Subcutaneous abdominal adipose tissue (tissue), 5 donors: ENCODE measurements around the gene GLS2.
"Not testable (repeated sequence)": the region's sequence is repeated elsewhere in the genome, so short reads cannot be mapped to it uniquely, and the experiment has no call there.

Source experiments
- H3K27ac ChIP-seq: one replicate; pipeline ENCODE4 v1.7.0; 2013; ENCODE audit warnings: low read depth, mild to moderate bottlenecking, inconsistent platforms, low read length, moderate library complexity
- H3K27me3 ChIP-seq, 5 donors: one replicate each; pipeline ENCODE4 v1.7.0; 2013; ENCODE audit warnings: low read length in 5 of 5, inconsistent platforms in 1 of 5; ENCODE audit not compliant: control insufficient read depth in 5 of 5, insufficient read depth in 4 of 5
- H3K36me3 ChIP-seq, 5 donors: one replicate each; pipeline ENCODE4 v1.7.0; 2013; ENCODE audit warnings: low read length in 5 of 5; ENCODE audit not compliant: control insufficient read depth in 5 of 5, insufficient read depth in 5 of 5
- H3K4me1 ChIP-seq, 5 donors: one replicate each; pipeline ENCODE4 v1.7.0; 2013; ENCODE audit warnings: low read length in 5 of 5, mild to moderate bottlenecking in 3 of 5, moderate library complexity in 1 of 5; ENCODE audit not compliant: control insufficient read depth in 5 of 5, insufficient read depth in 5 of 5
- H3K4me3 ChIP-seq, 5 donors: one replicate each; pipeline ENCODE4 v1.7.0; 2013; ENCODE audit warnings: low read length in 5 of 5, low read depth in 1 of 5
- H3K9ac ChIP-seq, 5 donors: one replicate each; pipeline ENCODE4 v1.7.0; 2013; ENCODE audit warnings: low read length in 5 of 5, mild to moderate bottlenecking in 4 of 5, moderate library complexity in 3 of 5
- H3K9me3 ChIP-seq, 5 donors: one replicate each; pipeline ENCODE4 v1.7.0; 2013; ENCODE audit warnings: low read length in 5 of 5; ENCODE audit not compliant: control insufficient read depth in 5 of 5
- donor health status: healthy.
- donor health status: healthy.
- donor health status: healthy.
- donor health status: healthy.
- donor health status: healthy.

The GLS2 gene

GRCh38 chr12:56448860-56449621, 38.9 kb downstream of the GLS2 start, which contains the start of gene TIMELESS:
TIMELESS (minus strand) TSS chr12:56449426; CDS start chr12:56434170, 15,256 bp downstream.
- H3K9ac ChIP-seq: peak within 1 kb of the TSS; percentile 75 to 93 (median 89)
- no peaks in the 10 kb centered on the region for H3K36me3 ChIP-seq
- H3K27ac ChIP-seq: peak within 1 kb of the TSS; percentile 84
- H3K9me3 ChIP-seq: no peaks in the 10 kb centered on the region
- no peaks in the 10 kb centered on the region for H3K27me3 ChIP-seq
- H3K4me1 ChIP-seq: peaks cover 0 to 10% (median 8%) of the 10 kb centered on the region in 5 donors
- H3K4me3 ChIP-seq: peak within 1 kb of the TSS; percentile 79 to 93 (median 85)

- not testable (repeated sequence) for H3K4me1 ChIP-seq, H3K27me3 ChIP-seq, H3K9me3 ChIP-seq
Measured at GRCh38 chr12:56443208-56443607, 44.8 kb downstream of the GLS2 start.

DNA sequence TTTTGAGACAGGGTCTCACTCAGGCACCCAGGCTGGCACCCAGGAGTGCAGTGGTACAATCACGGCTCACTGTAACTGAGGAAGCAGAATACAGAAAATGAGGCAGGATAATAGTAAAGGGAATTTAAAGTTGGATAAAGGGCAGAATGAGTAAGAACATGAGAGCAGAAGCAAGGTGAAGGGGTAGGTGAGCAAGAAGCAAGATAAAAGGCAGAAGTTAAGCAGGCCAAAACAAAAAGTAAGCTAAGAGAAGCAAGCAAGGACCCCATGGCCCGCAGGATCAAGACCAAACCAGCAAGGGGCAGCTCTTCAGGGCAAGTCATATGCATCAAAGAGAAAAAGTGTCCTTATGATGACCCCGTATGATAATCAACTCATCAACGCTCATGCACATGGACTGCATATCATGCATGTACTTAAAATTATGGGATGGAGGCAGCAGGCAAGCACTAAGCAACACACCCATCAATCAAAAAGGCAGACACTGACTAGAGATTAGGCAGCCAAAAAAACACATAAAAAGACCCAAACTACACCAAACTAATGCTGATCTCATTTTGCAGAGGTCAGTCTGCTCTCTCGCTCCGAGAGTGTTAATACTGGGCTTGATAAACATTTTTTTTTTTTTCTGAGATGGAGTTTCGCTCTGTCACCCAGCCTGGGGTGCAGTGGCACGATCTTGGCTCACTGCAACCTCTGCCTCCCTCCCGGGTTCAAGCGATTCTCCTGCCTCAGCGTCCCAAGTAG, 50.4 kb downstream of the GLS2 start:
- H3K9me3 ChIP-seq: no peaks in the 10 kb centered on the region
- no peaks in the 10 kb centered on the region for H3K27me3 ChIP-seq
- H3K4me3 ChIP-seq: no peak overlapping the region

More at GRCh38 chr12:56443208-56443607, 44.8 kb downstream of the GLS2 start:
- not testable (repeated sequence) for H3K9ac ChIP-seq, H3K27ac ChIP-seq, H3K36me3 ChIP-seq, H3K4me3 ChIP-seq

GRCh38 chr12:56434828-56435227, 53.1 kb downstream of the GLS2 start:
- H3K9me3 ChIP-seq: no peaks in the 10 kb centered on the region
- peaks cover 0 to 25% (median 9%) of the 10 kb centered on the region in 5 donors for H3K36me3 ChIP-seq
- H3K27ac ChIP-seq: no peak overlapping the region
- no peak overlapping the region for H3K9ac ChIP-seq
- no peaks in the 10 kb centered on the region for H3K27me3 ChIP-seq
- H3K4me1 ChIP-seq: no peaks in the 10 kb centered on the region
- H3K4me3 ChIP-seq: no peak overlapping the region

More for the DNA sequence above, 50.4 kb downstream of the GLS2 start:
- Histone ChIP-seq H3K9ac (no peak overlapping the region), H3K27ac (no peak overlapping the region), H3K36me3 (peaks cover 0 to 8% (median 4%) of the 10 kb centered on the region in 5 donors), H3K4me1 (no peaks in the 10 kb centered on the region)

DNA sequence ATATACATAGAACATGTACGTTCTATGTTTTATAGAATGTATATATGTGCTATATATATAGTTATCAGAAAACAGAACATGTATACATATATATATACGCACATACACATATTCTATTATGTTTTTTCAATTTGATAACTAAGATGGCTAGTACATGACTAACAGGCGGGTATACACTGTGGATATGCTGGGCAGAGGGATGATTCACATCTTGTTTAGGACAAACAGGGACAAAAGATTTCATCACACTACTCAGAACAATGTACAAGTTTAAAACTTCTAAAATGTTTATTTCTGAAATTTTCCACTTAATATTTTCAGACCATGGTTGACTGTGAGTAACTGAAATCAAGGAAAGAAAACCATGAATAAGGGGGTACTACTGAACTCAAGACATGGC, 56.1 kb downstream of the GLS2 start:
- Histone ChIP-seq H3K27ac (no peak overlapping the region), H3K9ac (no peak overlapping the region), H3K9me3 (no peaks in the 10 kb centered on the region), H3K4me3 (no peak overlapping the region), H3K4me1 (peaks cover 0 to 2% (median 0%) of the 10 kb centered on the region in 5 donors), H3K27me3 (no peaks in the 10 kb centered on the region), H3K36me3 (peaks cover 0 to 38% (median 20%) of the 10 kb centered on the region in 5 donors)

GRCh38 chr12:56431288-56431687, 56.7 kb downstream of the GLS2 start:
- no peak overlapping the region for H3K27ac ChIP-seq
- H3K27me3 ChIP-seq: no peaks in the 10 kb centered on the region
- peaks cover 0 to 38% (median 20%) of the 10 kb centered on the region in 5 donors for H3K36me3 ChIP-seq
- peaks cover 0 to 2% (median 0%) of the 10 kb centered on the region in 5 donors for H3K4me1 ChIP-seq
- no peak overlapping the region for H3K9ac ChIP-seq
- no peaks in the 10 kb centered on the region for H3K9me3 ChIP-seq
- no peak overlapping the region for H3K4me3 ChIP-seq

- no peak overlapping the region for H3K27ac ChIP-seq
- no peak overlapping the region for H3K4me3 ChIP-seq
- H3K27me3 ChIP-seq: no peaks in the 10 kb centered on the region
- H3K4me1 ChIP-seq: peaks cover 0 to 2% (median 0%) of the 10 kb centered on the region in 5 donors
- H3K9ac ChIP-seq: no peak overlapping the region
- H3K36me3 ChIP-seq: peaks cover 3 to 57% (median 37%) of the 10 kb centered on the region in 5 donors
- no peaks in the 10 kb centered on the region for H3K9me3 ChIP-seq
Measured at GRCh38 chr12:56425940-56426438, 62.0 kb downstream of the GLS2 start.

- H3K27ac ChIP-seq: no peak overlapping the region
- peaks cover 3 to 58% (median 41%) of the 10 kb centered on the region in 5 donors for H3K36me3 ChIP-seq
- H3K4me1 ChIP-seq: peaks cover 0 to 2% (median 0%) of the 10 kb centered on the region in 5 donors
- H3K9ac ChIP-seq: no peak overlapping the region
- H3K4me3 ChIP-seq: no peak overlapping the region
- H3K9me3 ChIP-seq: no peaks in the 10 kb centered on the region
- no peaks in the 10 kb centered on the region for H3K27me3 ChIP-seq
Measured at GRCh38 chr12:56425193-56425592, 62.8 kb downstream of the GLS2 start.
